HG02571 (cell line): Measurements from ENCODE around the gene RHPN2.
A peak's percentile ranks its signal among the peaks of the same experiment; 100 is the strongest.
"Not testable (repeated sequence)": the region's sequence is repeated elsewhere in the genome, so short reads cannot be mapped to it uniquely, and the experiment has no call there.

Experiments
- ATAC-seq: cut with Tn5 transposase; IDR thresholded peaks from one replicate; pipeline ENCODE4 v1.9.1; 2021; ENCODE audit warnings: mild to moderate bottlenecking, moderate library complexity; ENCODE audit not compliant: unreplicated experiment

Gene RHPN2

DNA sequence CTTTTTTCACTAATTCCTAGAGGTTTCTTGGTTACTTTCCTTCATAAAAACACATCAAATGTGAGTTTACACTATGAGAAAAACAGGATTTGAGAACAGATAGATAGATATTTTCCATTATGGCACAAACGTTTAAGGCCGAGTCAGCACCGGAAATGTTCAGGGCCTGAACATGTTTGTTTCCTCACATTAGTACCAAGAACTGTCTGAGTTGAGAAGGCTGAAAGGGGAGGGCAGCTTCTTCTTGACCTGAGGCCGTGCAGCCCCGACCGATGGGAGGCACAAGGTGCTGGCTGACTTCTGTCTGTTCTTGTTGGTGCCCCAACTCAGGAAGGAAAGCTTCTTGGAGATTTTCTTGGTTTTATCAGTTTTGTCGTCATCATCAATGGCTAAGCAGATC is 84.9 kb downstream of the RHPN2 start:
- ATAC-seq = not testable (repeated sequence)

DNA sequence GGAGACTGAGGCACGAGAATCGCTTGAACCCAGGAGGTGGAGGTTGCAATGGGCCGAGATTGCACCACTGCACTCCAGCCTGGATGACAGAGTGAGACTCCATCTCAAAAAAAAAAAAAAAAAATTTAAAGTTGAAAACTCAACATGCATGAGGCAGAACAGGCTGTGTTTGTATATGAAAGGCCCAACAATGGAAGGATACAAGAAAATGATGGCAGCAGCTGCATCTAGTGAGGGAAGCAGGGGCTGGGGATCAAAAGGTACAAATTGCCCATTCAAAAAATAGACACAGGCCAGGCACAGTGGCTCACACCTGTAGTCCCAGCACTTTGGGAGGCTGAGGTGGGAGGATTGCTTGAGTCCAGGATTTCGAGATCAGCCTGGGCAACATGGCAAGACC is 86.9 kb downstream of the RHPN2 start:
- not testable (repeated sequence) for ATAC-seq

DNA sequence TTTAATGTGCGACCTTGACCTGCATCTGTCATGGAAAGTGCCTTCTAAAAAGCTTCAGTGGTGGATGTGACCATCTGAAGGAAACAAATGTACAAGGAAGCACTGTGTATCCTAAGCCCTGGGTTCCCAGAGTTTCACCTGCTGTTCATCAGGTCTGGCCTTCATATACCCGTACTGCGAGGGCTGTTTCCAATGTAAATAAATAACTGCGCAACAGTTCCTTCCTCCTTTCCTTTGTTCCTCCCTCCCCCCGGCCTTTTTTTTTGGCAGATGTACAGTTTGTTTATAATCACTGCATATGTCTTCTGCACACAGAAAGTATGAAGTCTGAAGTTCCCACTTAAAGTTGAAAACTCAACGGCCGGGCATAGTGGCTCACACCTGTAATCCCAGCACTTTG is 87.4 kb downstream of the RHPN2 start:
- ATAC-seq = no peak

DNA sequence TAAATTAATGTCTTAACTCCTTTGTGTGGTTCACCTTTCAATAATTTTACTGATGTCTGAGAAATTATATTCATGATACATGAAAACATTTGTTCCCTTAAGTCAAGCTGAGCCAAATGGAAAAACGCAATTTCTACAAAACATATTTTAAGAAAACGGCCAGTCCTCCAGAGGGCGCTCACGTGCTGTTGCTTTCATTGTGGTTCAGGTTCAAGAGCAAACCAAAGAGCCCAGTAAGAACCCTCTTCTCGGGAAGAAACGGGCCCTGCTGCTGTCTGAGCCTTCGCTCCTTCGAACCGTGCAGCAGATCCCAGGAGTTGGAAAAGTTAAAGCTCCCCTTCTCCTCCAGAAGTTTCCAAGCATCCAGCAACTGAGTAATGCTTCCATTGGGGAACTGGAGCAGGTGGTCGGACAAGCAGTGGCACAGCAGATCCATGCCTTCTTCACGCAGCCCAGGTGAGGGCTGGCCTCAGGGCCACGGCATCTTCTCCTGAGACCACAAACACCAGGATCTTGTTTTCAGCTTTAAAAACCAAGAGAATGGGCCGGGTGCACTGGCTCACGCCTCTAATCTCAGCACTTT is 88.4 kb downstream of the RHPN2 start:
- no peak for ATAC-seq

DNA sequence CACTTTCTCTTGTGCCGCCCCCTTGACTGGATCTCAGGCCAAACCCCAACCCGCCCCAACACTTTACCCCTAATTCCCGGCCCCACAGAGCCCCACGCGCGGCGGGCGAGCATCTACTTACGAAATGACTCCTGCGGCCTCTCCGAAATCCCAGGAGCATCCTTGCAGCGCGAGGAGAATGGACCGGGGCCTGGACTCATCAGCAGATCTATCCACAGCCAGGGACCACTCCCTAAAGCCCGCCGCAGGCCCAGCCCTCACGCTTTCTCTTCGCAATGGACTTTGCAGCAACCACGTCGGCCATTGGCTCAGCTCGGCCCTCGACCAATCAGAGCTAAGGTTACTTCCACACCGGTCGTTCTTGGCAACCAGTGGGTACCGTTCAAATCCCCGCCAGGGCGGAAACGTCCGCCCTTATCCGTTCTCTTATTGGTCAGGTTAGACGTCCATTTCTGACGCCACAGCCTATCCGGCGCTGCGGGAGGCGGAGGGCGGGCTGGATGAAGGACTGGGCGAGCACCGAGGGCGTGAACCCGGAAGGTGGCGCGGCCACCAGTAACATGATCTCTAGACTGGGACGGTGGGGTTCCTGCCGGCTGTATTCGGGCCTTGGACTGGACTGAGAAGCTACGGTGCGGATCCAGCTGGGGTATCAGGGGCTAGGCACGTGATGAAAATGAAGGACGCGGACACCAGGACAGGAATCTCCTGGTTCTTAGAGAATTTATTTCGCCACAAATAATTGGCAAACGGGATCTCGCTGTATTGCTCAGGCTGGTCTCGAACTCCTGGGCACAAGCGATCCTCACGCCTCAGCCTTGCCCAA is 92.8 kb downstream of the RHPN2 start, which contains the start of the genes CEP89 and FAAP24:
Gene CEP89 (minus strand): TSS at position 244 of the 826 bp plus-strand sequence. CDS start 84 bp downstream, at position 160.
Gene FAAP24 (plus strand): TSS at position 528 of the 826 bp plus-strand sequence. CDS start 955 bp downstream, outside the sequence.
- peak; percentile 98 for ATAC-seq

DNA sequence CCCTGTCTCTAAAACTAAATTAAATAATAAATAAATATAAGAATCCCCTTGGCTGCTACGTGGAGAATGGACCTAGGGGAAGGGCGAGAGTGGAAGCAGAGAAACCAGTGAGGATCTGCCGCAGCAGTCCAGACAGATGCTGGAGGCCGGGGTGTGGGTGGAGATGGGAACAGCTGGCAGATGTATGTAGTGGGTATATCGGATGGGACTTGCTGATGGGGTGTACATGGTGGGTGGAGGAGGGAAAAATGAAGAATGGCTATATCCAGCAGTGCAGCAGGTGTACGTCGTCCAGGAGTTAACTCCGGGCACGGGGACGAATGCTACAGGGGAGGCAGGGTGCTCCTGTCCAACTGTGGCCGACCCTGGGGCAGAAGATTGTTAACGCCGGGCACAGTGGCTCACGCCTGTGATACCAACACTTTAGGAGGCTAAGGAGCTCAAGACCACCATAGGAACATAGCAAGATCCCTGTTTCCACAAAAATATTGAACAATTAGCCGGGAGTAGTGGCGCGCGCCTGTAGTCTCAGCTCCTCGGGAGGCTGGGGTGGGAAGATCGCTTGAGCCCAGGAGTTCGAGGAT is 93.6 kb downstream of the RHPN2 start:
- no peak for ATAC-seq

DNA sequence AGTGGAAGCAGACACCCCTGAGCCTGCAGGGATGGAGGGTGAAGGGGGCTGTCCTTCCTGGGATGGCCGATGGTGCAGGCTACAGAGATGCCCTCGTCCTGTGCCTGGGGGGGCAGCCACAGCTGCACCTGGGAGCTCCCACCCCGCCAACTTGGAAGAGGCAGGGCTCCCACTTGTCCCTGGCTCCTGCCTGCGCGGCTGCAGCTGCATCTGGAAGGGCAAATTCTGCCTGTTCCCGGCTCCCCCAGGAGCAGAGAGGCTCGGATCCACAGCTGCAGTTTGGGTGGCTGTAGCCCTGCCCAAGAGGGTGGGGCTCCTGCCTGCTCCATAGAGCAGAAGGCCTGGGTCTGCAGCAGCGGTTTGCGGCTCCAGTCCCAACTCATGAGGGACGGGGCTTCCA is 95.1 kb downstream of the RHPN2 start:
- ATAC-seq = no peak

DNA sequence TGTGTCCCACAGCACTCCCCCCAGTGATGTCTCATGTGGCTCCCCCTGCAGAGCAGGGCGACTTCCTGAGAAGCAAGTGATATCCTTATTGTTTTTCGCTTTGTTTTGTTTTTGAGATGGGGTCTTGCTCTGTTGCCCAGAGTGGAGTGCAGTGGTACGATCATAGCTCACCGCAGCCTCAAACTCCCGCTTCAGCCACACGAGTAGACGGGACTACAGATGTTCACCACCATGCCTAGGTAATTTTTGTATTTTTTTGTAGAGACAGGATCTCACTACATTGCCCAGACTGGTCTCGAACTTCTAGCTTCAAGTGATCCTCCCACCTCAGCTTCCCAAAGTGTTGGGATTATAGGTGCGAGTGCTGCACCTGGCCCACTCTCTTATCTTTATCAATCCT is 97.9 kb downstream of the RHPN2 start:
- ATAC-seq = no peak

DNA sequence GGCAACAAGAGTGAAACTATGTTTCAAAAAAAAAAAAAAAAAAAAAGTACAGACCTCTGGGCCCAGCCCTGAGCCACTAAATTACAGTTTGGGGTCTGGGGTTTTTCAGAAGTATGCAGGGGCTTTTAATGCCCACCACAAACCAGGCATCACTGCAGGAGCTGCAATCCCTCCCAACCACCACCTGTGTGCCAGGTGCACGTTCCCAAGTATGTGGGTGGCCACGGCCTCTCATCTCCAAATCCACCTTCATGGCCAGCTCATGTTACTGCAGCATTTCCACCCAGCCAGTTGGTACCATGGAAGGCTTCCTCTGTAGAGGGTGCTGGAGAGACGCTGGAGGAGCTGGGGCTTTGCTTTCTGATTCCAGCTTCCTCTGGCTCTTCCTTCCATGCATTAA is 119.4 kb downstream of the RHPN2 start:
- ATAC-seq = no peak

DNA sequence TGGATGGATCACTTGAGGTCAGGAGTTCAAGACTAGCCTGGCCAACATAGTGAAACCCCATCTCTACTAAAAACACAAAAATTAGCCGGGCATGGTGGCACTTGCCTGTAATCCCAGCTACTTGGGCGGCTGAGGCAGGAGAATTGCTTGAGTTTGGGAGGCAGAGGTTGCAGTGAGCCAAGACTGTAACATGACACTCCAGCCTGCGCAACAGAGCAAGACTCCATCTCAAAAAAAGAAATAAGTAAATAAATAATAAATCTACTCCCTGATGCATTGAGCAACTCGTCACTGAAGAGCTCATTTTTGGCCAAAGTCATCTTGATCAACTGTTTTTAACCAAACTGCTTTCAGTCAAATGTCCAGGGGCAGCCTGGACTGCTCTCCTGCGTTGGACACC is 123.4 kb downstream of the RHPN2 start:
- not testable (repeated sequence) for ATAC-seq

DNA sequence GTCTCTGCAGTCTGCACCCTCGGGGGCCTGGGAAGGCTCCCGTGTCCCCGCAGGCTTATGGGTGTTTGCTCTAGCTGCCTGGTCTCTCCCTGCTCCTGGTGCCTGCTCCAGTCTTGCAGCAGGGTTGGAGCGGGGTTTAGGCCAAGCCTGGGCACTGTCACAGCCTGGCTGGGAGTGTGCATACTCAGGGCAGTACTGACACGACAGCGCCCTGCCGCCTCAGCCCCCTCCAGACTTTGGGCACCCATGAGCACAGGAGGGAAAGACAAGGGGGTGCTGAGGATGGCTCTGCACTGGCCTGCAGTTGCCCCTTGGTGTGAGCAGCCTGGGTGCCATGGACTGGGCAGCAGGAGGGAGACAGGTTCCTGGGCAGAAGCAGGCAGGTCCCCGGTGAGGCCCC is 128.6 kb downstream of the RHPN2 start:
- no peak for ATAC-seq

DNA sequence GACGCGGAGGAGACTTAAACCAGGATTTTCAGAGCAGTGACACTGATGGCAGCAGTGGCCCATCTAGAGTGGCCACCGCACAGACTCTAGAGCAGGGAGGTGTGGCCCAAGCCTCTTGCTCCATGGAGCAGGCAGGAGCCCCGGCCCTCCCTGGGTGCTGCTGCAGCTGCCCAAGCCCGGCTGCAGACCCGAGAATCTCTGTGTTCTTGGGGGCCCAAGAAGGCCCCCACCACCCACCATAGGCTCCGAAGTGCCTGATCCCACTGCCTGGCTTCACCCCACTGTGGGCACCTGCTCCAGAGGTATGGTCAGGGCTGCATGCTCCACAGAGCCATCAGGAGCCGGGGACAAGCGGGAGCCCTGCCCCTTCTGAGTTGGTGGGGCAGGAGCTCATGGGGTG is 129.1 kb downstream of the RHPN2 start:
- no peak for ATAC-seq

DNA sequence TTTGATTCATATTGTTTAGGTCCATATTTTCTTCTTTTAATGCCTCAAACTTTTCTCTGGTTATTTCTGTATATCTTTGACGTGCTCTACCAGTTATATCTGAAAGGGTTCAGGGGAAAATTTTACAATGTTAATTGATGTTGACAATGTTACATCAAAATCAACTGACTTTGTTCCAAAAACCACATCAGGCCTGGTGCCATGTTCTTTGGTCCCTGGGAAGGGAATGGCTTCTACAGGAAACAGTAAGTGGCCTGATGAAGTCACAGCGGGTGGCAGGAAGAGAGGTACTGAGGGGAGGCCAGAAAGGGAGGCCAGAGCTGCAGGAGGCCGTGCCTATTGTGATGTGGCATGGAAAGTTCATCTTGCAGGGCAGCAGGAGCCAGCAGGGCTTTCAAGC is 131.1 kb downstream of the RHPN2 start:
- no peak for ATAC-seq

DNA sequence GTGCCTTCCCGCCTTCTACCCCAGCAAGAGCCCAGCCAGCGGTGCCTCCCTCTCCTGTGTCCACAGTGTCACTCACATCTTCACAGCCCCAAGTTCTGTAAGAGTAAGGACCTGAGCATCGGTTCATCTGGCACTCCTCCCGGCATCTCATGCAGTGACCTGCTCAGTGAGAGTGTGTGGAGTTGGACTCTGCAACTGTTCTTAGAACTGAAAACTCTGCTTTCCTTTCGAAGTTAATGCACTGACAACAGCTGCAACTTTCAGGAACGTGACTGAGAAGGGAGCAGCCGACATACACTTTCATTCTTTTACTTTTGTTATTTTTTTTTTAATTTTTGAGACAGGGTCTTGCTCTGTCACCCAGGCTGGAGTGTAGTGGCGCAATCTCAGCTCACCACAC is 134.1 kb downstream of the RHPN2 start:
- no peak for ATAC-seq

DNA sequence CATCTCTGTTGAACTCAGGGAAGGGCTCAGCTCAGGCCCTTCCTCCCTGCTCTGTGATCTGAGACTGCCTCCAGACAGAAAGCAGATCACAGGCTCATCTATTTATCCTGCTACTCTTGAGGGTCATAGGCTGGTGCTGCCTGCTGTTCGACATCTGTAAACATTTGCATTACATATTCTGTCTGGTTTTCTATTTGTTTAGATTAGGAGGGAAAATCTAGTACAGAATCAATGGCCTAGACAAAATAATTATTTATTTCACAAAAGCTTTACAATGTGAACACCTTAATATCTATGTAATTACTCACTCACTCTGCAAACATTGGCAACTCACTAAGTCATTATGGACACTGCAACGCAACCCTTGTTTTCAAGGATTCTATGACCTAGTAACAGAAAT is 135.9 kb downstream of the RHPN2 start:
- ATAC-seq = no peak
